ENCODE data around the gene MOB3C. TPM values are rescaled to one million over a fixed set of nuclear protein-coding genes. Genes with fewer than 3 reads are reported as not detected.

MOB3C gene
- total RNA-seq, 1 donor from 2014 or later, result 16.1 TPM

DNA sequence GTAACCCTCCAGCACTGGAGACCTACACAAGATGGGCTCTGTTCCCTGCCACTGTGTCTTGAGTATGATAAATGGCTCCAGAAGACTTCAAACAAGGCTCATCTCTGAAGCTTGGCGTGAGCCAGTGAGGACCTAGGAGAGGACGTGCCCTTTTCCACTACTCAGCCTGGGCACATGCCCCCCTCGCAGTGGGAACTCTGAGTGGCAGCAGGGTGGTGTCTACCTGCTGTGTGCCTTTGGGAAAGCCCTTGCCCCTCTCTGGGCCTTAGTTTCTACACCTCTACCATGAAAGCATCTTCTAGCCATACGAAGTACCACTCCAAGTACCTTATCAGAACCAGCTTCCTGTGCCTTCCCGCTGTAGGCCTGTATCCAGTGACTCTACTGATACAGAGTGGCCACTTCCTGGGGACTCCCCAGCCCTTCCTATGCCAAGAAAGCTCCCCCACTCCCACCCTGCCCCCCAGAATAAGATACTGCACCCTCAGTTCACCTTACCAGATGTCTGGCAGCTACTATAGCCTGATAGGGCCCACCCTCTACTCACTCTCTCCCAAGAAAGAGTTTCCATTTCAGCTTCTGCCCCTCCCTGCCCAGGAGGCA lies 3.1 kb upstream of the MOB3C start:
- intact Hi-C loops (cut with DNase I), result loop anchor here (10.0 kb wide), 2 partner anchors 315 to 715 kb away; partner anchors contain the start of genes CMPK1, LRRC41 and UQCRH
- Histone ChIP-seq H3K27me3 (no peaks in the 10 kb centered on the region), H3K27ac (no peak overlapping the region), H3K4me1 (peaks cover 8 to 16% of the 10 kb centered on the region in 2 donors), H3K9me3 (no peaks in the 10 kb centered on the region), H3K36me3 (no peaks in the 10 kb centered on the region), H3K4me3 (no peak overlapping the region)
- peak in 1 of 2 donors; percentile 27 for DNase-seq (ENCODE audit: low spot score in 2 of 2)
- TF ChIP-seq, protein P1, sequence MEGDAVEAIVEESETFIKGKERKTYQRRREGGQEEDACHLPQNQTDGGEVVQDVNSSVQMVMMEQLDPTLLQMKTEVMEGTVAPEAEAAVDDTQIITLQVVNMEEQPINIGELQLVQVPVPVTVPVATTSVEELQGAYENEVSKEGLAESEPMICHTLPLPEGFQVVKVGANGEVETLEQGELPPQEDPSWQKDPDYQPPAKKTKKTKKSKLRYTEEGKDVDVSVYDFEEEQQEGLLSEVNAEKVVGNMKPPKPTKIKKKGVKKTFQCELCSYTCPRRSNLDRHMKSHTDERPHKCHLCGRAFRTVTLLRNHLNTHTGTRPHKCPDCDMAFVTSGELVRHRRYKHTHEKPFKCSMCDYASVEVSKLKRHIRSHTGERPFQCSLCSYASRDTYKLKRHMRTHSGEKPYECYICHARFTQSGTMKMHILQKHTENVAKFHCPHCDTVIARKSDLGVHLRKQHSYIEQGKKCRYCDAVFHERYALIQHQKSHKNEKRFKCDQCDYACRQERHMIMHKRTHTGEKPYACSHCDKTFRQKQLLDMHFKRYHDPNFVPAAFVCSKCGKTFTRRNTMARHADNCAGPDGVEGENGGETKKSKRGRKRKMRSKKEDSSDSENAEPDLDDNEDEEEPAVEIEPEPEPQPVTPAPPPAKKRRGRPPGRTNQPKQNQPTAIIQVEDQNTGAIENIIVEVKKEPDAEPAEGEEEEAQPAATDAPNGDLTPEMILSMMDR (IDR thresholded peaks at IDR 0.05), result no peak

DNA sequence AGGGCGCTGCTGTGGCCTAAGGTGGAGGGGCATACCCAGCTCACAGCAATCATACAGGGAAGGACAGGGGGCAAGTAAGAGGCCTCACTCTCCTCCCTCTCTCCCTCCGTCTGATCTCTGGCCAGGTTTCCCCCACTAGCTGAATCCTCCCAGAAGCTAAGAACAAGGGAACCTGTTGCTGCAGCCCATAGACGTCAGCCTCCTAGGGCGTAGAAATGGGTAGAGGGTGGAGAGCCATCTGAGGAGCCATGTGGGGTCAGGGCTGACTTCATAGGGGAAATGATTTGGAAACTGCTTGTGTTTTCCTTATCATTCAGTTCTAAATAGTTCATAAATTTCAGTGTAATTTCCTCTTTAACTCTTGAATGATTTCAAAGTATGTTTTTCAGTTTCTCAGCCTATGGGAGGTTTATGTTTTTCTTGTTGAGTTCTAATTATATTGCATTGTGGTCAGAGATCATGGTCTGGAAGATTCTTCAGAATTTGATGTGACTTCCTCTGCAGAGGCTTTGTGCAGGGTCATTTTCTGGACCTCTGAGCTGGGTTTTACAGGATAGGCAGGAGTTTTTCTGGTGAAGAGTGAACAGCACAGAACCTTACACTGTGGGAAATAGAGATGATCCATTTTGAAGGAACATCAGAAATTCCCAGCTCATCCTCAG lies 2.3 kb upstream of the MOB3C start:
- H3K4me1 ChIP-seq, result peaks cover 14 to 24% of the 10 kb centered on the region in 2 donors
- TF ChIP-seq, protein P1 (IDR thresholded peaks at IDR 0.05), result no peak
- no peak overlapping the region for H3K4me3 ChIP-seq
- H3K36me3 ChIP-seq, result no peaks in the 10 kb centered on the region
- DNase-seq (ENCODE audit: low spot score in 2 of 2), result no peak
- H3K9me3 ChIP-seq, result no peaks in the 10 kb centered on the region
- H3K27me3 ChIP-seq, result no peaks in the 10 kb centered on the region
- H3K27ac ChIP-seq, result no peak overlapping the region
- intact Hi-C loops (cut with DNase I), result loop anchor here (1.0 to 10.0 kb wide), 3 partner anchors 18 to 716 kb away; partner anchors contain the start of genes CMPK1, LRRC41 and UQCRH

DNA sequence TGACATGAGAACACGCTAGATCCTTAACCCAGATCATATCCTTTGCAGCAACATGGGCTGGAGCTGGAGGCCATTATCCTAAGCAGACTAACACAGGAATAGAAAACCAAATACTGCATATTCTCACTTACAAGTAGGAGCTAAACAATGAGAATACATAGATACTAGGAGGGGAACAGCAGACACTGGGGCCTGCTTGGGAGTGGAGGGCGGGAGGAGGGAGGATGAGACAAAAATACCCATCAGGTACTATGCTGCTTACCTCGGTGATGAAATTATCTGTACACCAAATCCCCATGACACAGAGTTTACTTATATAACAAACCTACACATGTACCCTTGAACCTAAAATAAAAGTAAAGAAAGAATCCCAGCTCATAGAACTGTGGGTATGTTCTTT lies 1.2 kb upstream of the MOB3C start:
- DNase-seq (ENCODE audit: low spot score in 2 of 2), result no peak
- TF ChIP-seq, protein P1 (IDR thresholded peaks at IDR 0.05), result no peak
- Histone ChIP-seq H3K9me3 (no peaks in the 10 kb centered on the region), H3K4me1 (peaks cover 22 to 32% of the 10 kb centered on the region in 2 donors), H3K4me3 (no peak overlapping the region), H3K27ac (peak overlapping the region in 1 of 2 donors; percentile 89), H3K36me3 (no peaks in the 10 kb centered on the region), H3K27me3 (no peaks in the 10 kb centered on the region)
- intact Hi-C loops (cut with DNase I), result loop anchor here (1.0 to 10.0 kb wide), 4 partner anchors 19 to 717 kb away; partner anchors contain the start of genes CMPK1, EFCAB14, LRRC41 and UQCRH

DNA sequence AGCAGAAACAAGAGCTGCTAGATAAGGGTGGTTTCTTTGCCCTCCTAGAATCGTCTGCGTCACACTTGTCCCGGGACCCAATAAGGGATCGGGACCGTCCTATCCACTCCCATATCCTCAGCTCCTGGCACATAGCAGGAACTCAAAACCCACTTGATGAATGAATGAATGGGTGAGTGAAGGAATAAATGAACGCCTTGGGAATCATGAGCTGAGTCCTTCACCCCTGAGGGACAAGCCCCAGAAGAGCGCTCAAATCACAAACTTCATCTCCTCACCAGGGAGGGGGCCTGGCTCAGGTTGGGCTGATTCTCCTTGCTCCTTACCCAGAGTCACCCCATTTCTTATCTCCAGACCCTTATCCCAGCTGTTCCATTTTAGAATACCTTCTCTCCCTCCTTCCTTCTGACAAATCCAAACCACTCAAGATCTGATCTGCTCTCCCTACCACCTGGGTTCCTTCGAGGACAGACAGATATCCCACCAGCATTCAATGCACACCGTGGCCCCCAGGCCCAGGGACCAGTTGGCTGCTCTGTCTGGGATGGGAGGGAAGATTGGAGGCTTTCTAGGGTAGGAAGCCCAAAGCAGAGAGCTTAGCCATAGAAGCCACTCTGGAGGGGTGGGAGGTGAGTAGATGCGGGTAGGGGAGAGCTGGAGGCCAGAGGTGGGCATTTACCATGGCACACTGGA lies 643 bp upstream of the MOB3C start:
- TF ChIP-seq, protein P1 (IDR thresholded peaks at IDR 0.05), result no peak
- no peak for DNase-seq (ENCODE audit: low spot score in 2 of 2)
- Histone ChIP-seq H3K4me1 (peaks cover 25 to 37% of the 10 kb centered on the region in 2 donors), H3K36me3 (no peaks in the 10 kb centered on the region), H3K4me3 (peak overlapping the region; percentile 75 to 94), H3K27me3 (no peaks in the 10 kb centered on the region), H3K9me3 (no peaks in the 10 kb centered on the region), H3K27ac (peak overlapping the region; percentile 89 to 90)
- intact Hi-C loops (cut with DNase I), result loop anchor here (2.0 to 10.0 kb wide), 3 partner anchors 102 to 718 kb away; partner anchors contain the start of genes CMPK1, EFCAB14, LRRC41 and UQCRH

DNA sequence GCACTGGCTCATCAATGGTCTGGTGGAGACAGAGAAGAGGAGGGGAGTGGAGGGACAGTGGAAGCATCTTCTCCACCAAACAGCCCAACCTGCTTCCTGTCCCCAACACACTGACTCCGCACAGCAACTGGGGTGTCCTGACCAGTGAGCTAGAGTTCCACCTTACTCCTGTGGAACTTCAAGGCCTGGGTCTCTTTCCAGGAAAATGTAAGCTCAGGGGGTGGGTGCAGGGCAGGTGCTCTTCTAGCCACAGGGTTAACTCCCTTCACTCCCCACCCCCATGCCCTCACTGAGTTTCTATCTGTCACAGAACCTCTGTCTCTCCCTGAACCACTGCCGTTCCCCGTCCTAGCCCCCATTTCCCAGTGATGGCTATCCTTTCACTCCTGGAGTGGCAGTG lies 876 bp downstream of the MOB3C start:
- intact Hi-C loops (cut with DNase I), result loop anchor here (1.0 to 10.0 kb wide), 5 partner anchors 11 to 719 kb away; partner anchors contain the start of genes ATPAF1, CMPK1, EFCAB14 and LRRC41
- TF ChIP-seq, protein P1 (IDR thresholded peaks at IDR 0.05), result no peak
- Histone ChIP-seq H3K27me3 (no peaks in the 10 kb centered on the region), H3K4me1 (peaks cover 32 to 50% of the 10 kb centered on the region in 2 donors), H3K9me3 (no peaks in the 10 kb centered on the region), H3K36me3 (no peaks in the 10 kb centered on the region), H3K4me3 (peak overlapping the region; percentile 75 to 94), H3K27ac (peak overlapping the region; percentile 89 to 90)
- no peak for DNase-seq (ENCODE audit: low spot score in 2 of 2)

Measured in ascending aorta (tissue), 2 donors.